Activated CD4-positive, CD25-positive, alpha-beta regulatory T cell (primary cell): ENCODE measurements around the gene CALML5.
"Not testable (repeated sequence)": the region's sequence is repeated elsewhere in the genome, so short reads cannot be mapped to it uniquely, and the experiment has no call there.

Experiments used
- DNase-seq, 4 experiments: peaks; one replicate each; lab custom pipeline; 2025; lab: John Stamatoyannopoulos, UW

Gene CALML5

DNA sequence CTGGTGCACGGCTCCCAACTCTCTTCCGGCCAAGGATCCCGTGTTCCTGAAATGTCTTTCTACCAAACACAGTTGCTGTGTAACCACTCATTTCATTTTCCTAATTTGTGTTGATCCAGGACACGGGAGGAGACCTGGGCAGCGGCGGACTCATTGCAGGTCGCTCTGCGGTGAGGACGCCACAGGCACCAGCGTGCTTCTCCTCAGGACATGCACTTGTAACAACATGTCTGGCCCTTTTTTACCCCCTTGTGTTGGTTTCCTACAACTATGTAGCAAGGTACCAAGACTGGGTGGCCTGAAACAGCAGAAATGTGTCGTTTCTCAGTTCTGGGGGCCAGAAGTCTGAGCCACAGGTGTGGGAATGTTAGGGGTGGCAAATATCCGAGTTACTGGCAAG lies 18.2 kb downstream of the CALML5 start:
- DNase-seq, result no peak

DNA sequence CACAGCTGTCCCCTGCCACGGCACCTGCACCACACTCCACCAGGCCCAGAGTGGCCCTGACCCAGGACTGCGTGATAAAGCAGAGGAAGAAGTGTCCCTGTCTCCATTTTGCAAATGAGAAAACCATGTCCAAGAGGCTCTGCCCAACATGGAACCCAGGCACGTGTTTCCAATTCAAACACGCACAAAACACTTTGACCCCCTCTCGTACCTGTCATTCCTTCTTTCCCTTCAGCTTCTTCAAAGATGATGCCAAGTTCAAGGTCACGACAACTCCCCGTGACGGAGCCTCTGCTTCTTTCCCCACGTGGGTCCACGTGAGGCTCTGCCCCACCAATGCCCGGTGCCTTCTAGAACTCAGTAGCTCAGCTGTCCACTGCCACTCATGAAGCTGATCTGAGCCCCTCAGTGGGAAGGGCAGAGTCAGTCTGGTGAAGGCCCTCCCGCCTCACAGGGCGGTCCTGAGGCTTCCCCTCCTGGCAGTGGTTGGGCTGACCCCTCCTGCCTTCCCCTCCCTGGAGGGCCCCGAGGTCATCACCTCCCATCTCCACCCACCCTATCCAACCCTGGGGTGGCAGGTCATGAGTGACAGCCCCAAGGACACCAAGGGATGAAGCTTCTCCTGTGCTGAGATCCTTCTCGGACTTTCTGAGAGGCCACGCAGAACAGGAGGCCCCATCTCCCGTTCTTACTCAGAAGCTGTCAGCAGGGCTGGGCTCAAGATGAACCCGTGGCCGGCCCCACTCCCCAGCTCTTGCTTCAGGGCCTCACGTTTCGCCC lies 19.0 kb downstream of the CALML5 start:
- no peak for DNase-seq

DNA sequence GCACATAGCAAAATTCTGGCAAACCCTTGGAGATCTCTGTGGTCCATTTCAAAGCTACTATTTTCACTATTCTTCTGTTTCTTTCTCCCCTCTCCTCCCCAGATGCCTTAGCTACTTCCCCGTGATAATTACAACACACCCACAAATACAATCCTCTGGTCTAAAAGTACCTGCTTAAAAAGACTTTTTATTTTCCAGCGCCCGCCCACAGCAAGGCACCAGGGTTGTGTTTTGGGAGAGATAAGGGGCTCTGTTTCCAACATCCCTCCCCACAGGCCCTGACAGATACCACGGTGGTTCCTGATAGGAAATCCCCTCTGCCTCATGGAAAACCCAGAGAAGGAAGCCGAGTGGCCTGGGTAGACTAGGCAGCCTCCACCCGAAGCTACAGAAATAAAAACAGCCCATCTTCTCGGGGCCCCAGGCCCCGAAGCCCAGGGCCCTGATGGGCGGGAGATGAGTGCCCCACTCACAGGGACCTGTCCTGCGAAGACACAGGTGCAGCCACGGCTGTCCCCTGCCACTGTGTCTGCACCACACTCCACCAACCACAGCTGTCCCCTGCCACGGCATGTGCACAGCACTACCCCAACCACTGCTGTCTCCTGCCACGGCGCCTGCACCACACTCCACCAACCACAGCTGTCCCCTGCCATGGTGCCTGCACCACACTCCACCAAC lies 19.7 kb downstream of the CALML5 start:
- no peak for DNase-seq

DNA sequence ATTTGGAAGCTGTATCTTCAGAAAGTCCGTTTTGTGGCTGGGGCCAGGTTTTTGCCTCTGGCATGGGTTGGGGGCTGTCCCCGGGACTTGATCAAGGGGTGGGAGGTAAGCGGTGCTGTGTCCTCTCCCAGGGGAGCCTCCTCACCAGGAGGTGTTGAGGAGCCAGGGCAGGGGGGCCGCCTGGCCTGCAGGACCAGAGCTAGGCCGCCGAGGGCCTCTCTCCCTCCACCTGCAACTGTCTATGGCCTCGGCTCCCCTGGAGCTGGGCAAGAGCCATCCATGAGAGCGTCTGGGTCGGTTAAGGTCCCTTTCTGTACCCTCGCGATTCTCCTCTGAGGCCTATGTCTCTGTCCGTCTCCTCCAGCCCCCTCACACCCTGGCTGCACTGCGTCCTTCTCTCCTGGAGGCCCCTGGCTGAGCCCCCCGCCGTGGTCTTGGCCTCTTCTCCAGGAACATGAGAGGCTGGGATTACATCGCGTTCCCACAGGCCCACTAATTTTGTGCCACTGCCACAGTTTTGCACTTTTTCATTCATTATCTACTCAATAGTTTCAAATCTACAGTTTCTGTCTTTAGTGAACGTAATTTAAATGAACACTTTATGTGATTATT lies 20.6 kb downstream of the CALML5 start:
- no peak for DNase-seq

DNA sequence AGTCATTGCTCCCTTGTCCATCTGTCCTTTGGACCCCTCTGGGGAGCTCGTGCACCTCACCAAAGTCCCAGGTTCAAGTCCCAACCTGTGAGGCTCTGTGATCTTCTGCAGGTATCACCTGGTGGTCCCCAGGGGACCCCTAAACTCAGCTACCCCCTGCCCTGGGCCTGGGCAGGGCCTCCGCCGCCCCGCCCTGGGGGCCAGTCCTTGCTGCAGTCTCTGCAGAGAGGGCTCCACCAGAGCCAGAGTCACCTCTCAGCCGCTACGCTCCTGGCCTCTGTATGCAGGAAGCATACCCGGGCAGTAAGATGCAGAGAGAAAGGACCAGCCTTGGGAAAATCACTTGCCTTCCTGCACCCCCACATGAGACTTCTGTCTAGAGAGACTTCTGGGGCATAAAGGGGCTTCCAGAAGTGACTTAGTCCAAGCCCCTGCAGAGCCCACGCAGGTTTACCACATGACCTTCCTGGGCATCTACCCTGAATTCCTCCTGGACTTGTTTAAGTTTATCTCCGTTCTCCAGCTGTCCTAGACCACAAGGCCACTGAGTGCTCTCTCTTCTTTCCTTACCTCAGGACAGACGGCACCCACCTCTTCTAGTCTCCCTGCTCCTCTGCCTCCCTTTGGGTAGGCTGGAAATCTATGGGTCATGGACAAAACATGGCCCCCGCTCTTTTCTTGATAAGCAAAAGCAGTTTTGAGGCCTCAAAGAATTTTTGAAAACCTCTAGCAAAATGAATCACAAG lies 21.2 kb downstream of the CALML5 start:
- no peak for DNase-seq

DNA sequence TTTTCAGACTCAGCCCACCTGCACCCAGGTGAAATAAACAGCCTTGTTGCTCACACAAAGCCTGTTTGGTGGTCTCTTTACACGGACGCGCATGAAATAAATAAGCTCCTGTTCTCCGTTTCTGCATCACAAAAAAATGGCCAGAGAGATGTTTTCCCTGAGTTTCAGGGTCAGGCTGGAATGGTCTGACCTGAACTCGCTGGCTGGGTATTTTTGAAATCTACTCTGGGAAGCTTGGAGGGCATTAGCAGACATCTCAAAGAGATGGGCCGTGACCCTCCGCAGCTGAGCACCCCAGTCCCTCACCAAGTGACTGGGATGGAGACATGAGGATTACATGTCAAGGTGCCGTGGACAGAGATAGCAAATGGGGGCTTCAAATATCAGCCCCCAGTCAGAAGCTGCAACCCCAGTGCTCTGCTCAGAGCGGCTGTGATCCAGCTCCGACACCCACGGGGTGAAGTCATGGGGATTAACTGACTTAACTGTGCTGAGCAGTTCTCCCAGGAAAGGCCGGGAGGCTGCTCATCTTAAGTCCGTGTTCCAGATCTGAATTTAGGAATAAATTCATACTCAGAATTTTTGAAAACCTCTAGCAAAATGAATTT lies 22.3 kb downstream of the CALML5 start:
- DNase-seq, result no peak

DNA sequence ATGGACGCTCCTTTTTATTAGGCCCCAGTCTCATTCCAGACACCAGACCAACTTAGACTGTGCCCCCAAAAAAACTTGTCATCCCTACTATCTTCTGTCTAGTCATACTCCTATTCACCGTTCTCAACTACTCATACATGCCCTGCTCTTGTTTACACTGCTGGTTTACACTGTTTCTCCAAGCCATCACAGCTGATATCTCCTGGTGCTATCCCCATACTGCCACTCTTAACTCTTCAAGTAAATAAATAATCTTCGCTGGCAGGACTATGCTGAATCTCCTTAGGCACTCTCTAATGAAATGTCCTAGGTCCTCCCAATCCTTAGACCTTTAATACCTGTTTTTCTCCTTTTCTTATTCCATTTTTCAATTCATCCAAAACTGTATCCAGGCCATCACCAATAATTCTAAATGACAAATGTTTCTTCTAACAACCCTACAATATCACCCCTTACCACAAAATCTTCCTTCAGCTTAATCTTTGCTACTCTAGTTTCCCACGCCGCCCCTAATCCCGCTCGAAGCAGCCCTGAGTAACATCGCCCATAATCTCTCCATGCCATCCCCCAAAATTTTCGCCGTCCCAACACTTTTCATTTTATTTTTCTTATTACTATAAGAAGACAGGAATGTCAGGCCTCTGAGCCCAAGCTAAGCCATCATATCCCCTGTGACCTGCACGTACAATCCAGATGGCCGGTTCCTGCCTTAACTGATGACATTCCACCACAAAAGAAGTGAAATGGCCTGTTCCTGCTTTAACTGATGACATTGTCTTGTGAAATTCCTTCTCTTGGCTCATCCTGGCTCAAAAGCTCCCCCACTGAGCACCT lies 23.2 kb downstream of the CALML5 start:
- not testable (repeated sequence) for DNase-seq

DNA sequence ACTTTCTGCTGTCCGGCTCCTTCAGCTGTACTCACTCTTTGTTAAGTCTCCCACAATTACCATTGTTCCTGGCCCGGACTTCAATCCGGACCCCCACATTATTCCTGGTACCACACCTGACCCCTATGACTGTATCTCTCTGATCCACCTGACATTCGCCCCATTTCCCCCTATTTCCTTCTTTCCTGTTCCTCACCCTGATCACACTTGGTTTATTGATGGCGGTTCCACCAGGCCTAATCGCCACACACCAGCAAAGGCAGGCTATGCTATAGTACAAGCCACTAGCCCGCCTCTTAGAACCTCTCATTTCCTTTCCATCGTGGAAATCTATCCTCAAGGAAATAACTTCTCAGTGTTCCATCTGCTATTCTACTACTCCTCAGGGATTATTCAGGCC lies 24.3 kb downstream of the CALML5 start:
- not testable (repeated sequence) for DNase-seq

DNA sequence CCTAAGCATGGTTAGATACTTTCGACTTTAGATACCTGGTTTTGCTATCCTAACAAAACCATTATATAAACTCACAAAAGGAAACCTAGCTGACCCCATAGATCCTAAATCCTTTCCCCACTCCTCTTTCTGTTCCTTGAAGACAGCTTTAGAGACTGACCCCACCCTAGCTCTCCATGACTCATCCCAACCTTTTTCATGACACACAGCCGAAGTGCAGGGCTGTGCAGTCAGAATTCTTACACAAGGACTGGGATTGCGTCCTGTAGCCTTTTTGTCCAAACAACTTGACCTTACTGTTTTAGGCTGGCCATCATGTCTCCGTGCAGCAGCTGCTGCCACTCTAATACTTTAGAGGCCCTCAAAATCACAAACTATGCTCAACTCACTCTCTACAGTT lies 24.7 kb downstream of the CALML5 start:
- DNase-seq, result not testable (repeated sequence)

DNA sequence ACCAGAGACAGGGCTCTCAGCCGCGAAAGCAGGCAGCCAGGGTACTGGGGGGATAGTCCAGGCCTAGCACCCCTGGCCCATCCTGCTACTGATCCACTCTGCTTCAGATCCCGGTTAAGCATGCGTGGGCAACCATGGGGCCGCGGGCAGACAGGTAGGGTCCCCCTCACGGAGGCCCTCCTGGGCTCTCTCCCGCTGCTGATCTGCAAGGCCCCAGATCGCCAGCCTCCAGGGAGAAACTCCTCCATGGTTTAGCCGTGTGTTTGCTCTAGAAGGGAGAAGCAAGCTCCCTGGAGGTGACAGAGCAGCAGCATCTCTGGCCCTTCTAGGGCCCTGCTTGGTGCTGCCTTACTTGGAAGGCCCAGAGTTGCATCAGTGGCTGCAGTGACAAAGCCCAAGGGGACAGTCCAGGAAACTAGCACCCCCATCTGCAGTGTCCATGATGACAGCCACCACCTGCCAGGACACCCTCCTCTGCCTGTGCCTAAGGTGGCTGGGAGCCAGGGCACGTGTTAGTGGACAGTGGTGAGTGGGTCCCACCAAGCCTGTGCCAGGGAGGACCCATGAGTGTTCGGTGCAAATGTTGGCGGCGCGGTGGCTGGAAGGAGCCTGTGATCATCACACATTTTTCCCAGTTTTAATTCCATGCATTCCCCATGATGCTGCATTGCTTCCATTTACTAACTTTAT lies 29.2 kb downstream of the CALML5 start:
- DNase-seq, result no peak

DNA sequence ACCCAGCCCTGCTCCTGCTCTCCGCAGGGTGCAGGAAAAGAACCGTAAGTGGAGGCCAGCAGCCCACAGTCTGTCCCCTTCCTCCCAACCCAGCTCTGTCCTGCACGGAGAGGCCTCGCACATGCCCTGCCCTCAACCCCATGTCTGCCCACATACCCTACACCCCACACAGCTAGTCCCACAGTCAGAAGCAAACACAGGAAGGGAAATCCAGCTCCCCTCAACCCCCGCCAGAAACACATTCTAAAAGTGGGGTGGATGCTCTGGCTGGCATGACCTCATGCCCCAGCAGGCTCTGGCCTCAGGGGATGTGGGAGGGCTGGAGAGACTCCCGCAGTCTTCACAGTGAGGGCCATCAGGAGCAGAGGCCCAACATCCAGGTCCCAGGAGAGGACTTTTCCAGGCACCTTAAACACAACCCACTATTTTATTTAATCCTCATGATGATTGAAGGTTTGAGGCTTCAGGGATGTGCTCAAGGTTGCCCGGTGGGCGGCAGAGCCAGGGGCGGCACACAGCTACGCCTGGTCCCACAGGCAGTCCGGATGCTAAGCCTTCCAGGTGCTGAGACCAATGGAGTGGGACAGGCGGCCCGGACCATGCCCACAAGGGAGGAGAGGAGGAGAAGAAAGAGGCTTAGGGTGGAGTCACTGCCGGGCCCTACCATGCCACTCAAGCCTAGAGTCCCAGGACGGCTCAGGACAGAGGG lies 29.9 kb downstream of the CALML5 start:
- no peak for DNase-seq

DNA sequence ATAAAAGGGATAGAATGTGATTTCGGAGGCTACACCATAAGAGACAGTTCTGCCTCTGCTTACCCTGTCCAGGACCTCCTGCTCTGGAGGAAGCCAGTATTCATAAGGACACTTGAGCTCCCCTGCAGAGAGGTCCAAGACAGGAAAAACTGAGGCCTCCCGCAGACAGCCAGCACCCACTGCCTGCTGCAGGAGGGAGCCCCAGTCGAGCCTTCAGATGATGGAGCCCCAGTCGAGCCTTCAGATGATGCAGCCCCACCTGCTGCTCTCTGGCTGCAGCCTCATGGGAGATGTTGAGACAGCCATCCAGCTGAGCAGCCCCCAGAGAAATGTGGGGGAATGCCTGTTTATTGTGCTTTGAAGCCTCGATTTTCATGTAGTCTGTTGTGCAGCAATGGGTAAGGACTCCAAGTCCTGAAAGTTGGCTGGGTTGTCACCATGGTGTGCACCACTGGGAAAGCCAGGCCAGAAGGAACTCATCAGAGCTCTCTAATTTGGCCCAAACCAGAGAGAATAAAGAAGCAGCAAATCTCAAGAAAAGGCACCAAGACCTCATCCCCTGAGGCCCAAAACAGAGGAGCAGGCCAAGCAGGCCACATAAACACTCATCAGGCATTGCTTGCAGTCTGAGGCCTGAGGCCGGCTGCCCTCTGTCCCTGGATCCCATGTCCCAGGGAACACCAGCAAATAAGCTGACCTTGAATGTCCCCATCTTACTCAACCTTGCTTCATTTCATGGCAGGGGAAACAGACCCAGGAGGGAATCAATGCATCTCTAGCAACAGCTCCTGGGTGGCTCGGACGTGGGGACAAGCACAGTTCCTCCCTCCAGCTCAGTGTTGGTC lies 30.9 kb downstream of the CALML5 start:
- no peak for DNase-seq

DNA sequence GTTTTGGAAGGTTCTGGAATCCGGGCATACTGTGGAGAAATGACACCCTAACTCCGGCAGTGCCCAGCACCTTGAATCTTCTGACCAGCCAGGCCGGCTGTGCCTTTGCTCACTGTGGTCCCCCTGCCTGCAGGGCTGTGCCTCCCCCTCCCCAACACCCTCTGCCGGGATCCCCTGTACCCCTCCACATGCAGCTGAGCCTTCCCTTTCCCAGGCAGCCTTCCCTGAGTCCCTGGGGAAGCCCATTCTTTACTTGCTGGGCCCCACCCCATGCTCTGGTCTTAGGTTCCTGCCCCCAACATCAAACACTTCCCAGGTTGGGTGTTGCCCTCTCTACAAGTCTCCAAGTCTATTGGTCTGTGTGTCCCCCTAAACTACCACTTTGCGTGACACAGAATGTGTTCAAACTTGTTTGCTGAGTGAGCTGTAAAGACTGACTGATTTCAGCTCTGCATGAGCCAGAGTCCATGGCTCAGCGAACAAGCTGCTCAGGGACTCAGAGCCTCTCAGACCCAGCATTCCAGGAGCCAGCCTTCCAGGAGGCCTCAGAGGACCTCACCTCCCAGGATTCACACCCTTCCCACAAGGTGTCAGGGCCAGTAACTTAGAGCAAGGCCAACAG lies 31.6 kb downstream of the CALML5 start:
- no peak for DNase-seq

DNA sequence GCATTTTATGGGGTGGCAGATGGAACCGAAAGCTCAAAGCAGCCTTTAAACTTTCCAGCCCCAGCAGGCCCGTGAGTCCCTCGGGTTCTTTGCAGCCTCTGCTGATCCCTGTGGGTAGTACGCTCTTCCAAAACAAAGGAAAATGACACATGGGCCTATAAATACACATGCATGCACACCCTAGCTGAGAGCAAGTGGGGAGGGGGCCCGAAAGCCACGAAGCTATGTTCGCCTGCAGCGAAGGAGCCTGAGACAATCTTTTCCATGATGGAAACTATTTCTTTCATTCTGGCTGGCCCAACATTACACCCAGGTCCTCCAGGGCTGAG lies 32.2 kb downstream of the CALML5 start:
- no peak for DNase-seq

DNA sequence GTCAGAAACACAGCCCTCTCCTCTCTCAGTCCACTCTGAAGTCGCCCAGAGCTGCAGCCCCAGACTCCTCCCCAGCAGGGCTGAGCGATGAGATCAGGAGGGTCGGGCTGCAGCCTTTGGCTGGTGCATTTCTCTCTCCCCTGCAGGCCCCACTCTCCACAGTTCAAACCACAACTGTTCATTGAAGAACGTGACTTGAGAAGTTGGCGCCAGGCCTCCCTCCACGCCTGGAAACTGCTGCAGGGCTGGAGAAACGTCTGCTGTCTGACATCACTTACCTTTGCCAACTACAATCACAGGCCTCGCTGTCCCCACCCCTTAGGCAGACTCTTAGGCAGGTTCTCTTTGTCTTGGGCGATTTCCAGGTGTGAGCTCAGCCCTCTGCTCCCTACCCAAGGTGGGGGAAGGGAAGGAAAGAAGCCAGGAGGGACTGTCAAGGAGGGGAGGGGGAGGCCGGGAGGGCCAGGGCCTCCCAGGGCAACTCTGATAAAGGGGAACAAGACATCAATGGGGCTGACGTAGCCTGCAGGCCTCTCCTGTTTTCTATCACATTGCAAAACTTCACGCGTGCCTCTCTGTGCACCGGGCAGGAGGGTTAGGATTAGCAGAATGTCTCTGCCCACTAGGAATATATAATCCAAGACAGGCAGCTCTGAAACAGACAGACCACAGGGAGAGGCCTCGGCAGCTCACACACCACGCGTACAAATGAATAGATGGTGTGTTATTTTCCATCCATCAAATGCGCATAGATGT lies 32.7 kb downstream of the CALML5 start:
- no peak for DNase-seq

DNA sequence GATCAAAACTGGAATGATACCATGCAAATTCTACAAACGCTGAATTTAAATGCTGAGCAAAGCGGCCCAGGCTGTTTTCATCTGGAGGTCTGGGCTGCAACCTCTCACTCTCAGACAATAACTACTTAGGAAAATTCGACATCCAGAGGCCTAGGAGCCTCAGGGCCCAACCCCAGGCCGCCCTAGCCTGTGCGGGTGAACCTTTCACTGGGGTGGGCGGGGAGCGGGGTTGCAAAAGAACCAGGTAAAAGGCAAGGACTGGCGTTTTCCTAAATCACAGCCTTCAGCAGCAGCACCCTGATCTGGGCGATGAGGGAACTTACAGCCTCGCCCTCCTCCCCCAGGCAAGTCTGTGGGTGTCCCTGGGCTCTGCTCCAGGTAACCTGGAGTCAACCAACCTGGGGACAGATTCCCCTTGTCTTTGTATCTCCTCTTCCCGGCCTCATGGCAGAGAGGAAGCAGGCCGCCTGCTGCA lies 33.4 kb downstream of the CALML5 start:
- no peak for DNase-seq

DNA sequence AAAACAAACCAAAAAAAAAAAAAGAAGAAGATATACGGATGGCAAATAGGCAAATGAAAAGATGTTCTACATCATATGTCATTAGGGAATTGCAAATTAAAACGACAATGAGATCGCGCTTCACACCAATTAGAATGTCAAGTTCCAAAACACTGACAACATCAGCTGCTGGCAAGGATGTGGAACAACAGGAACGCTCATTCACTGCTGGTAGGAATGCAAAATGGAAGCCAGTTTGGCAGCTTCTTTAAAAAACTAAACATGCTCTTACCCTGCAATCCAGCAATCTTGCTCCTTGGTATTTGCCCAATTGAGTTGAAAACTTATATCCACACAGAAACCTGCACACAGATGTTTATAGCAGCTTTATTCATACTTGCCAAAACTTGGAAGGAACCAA lies 34.8 kb downstream of the CALML5 start:
- no peak for DNase-seq

DNA sequence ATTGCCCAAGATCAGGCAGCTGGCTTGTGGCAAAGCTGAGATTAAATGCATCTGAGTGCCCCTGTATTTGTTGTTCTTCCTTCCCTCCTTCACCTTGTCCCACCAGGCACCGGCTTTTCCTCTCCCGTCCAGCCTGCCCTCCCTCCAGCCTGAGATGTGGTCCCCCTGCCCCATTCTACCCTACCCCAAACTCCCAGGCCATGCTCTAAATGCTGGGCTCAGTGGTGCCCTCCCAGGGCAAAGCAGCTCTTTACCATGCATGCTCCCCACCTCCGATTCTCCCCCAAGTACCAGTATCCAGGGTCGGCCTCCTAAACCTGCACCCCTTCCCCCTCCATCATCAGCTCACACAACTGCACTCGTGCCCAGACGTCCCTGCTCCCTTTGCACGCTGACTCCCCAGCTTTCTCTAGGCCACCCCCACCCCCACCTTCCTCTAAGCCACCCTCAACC lies 36.5 kb downstream of the CALML5 start:
- no peak for DNase-seq
